Vagina (tissue), 2 donors: ENCODE results near the gene COIL. TPM values are rescaled to one million over a fixed set of nuclear protein-coding genes. Genes with fewer than 3 reads are reported as not detected.
A peak's percentile ranks its signal among the peaks of the same experiment; 100 is the strongest.

Source experiments
- DNase-seq, 2 donors: peaks; one replicate each; pipeline ENCODE4 v3.0.0-alpha.2; 2017; ENCODE audit errors: extremely low spot score in 2 of 2
- H3K27ac ChIP-seq: fragments of 200-600 bp; sonication (generic); one replicate; pipeline ENCODE4 v1.5.1; 2019
- H3K27me3 ChIP-seq: fragments of 200-600 bp; sonication (generic); one replicate; pipeline ENCODE4 v1.5.1; 2019
- H3K36me3 ChIP-seq, 2 donors: fragments of 200-600 bp; sonication (generic); one replicate each; pipeline ENCODE4 v1.5.1; 2017 to 2019
- H3K4me1 ChIP-seq: fragments of 200-600 bp; sonication (generic); one replicate; pipeline ENCODE4 v1.5.1; 2019
- H3K4me3 ChIP-seq, 2 donors: fragments of 200-600 bp; sonication (generic); 1 replicate in 1 of 2; 2 replicates in 1 of 2; pipeline ENCODE4 v1.5.1; 2016 to 2019
- H3K9me3 ChIP-seq: fragments of 200-600 bp; sonication (generic); one replicate; pipeline ENCODE4 v1.5.1; 2019
- CTCF ChIP-seq, 3 experiments: fragments of 450-650 bp in 2 of 3; fragments of 200-600 bp in 1 of 3; sonication (generic) in 1 of 3; IDR thresholded peaks; one replicate each; pipeline ENCODE4 v1.5.1; 2017 to 2019; ENCODE audit warnings: antibody characterized with exemption in 3 of 3, mild to moderate bottlenecking in 2 of 3, moderate library complexity in 2 of 3
- POLR2A ChIP-seq, 2 donors: fragments of 450-650 bp; IDR thresholded peaks; one replicate each; pipeline ENCODE4 v1.6.1; 2017; ENCODE audit warnings: antibody characterized with exemption in 2 of 2, mild to moderate bottlenecking in 2 of 2, moderate library complexity in 2 of 2
- POLR2AphosphoS5 ChIP-seq, 2 donors: sonication (generic); formaldehyde crosslinking; IDR thresholded peaks; one replicate each; pipeline ENCODE4 v1.9.0; 2017; ENCODE audit warnings: antibody characterized with exemption in 2 of 2, mild to moderate bottlenecking in 2 of 2, low read depth in 1 of 2; ENCODE audit not compliant: insufficient read depth in 1 of 2
- intact Hi-C: fragments of 100-400 bp; cut with DNase I; formaldehyde crosslinking; loops from one replicate; pipeline ENCODE4 v1.15.1; 2023
- total RNA-seq: library from RNA; depleted of rRNA; stranded (reverse); fragments of >200 nt; gene quantifications from one replicate; pipeline ENCODE4 v1.2.3, GENCODE V29; 2016

The COIL gene
- total RNA-seq, 1 donor from 2014 or later: 9.8 TPM

GRCh38 chr17:57006040-57006439, 45.2 kb upstream of the COIL start:
- intact Hi-C loops: loop anchor here (10.0 kb wide), 1 partner anchor 109 kb away; no protein-coding TSS in a partner anchor
- no peaks in the 10 kb centered on the region for H3K4me1 ChIP-seq
- H3K27me3 ChIP-seq: no peaks in the 10 kb centered on the region
- H3K4me3 ChIP-seq: no peak overlapping the region
- peaks cover 0 to 39% of the 10 kb centered on the region in 2 donors for H3K36me3 ChIP-seq
- no peaks in the 10 kb centered on the region for H3K9me3 ChIP-seq
- TF ChIP-seq POLR2A (IDR thresholded peaks at IDR 0.05) (no peak), POLR2AphosphoS5 (IDR thresholded peaks at IDR 0.05; ENCODE audit: insufficient read depth in 1 of 2, low read depth in 1 of 2) (no peak)
- H3K27ac ChIP-seq: no peak overlapping the region
- DNase-seq: no peak

DNA sequence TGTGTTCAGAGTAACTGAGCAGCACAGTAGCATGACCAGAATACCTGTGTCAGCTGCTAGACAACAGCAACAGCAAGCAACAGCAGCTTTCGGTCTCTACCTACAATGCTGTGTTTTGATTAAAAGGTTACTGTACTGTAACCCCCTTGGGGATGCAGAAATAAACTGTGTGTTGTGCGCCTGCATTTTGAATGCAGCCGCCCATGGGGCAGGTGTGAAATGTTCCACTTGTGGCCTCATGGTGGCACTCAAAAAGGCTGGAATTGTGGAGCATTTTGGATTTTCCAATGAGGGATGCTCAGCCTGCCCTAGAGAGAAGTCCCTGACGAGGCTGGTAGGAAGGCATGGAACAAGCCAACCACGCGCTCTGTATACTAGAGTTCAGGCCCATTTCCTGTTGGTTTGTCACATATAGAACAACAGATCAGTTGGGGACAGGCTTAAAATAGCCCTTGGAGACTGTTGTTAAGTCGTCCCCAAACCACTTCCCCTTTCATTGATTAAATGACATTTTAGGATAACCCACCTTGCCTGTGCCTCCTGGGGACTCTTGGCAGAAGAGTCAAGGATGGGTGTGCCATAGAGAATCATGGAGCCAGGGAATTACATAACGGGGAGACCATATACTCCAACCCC, 44.2 kb upstream of the COIL start:
- H3K4me3 ChIP-seq: no peak overlapping the region
- intact Hi-C loops: loop anchor here (10.0 kb wide), 1 partner anchor 110 kb away; no protein-coding TSS in a partner anchor
- no peak overlapping the region for H3K27ac ChIP-seq
- H3K4me1 ChIP-seq: no peaks in the 10 kb centered on the region
- no peaks in the 10 kb centered on the region for H3K9me3 ChIP-seq
- no peak for DNase-seq
- H3K36me3 ChIP-seq: peaks cover 0 to 47% of the 10 kb centered on the region in 2 donors
- TF ChIP-seq POLR2AphosphoS5 (IDR thresholded peaks at IDR 0.05; ENCODE audit: insufficient read depth in 1 of 2, low read depth in 1 of 2) (no peak), CTCF (IDR thresholded peaks at IDR 0.05) (no peak), POLR2A (IDR thresholded peaks at IDR 0.05) (no peak)
- no peaks in the 10 kb centered on the region for H3K27me3 ChIP-seq

GRCh38 chr17:57002904-57003303, 42.1 kb upstream of the COIL start:
- H3K36me3 ChIP-seq: peaks cover 0 to 58% of the 10 kb centered on the region in 2 donors
- peak in 1 of 2 donors; percentile 29 for DNase-seq

GRCh38 chr17:57001541-57001940, 40.7 kb upstream of the COIL start:
- H3K4me1 ChIP-seq: no peaks in the 10 kb centered on the region
- H3K4me3 ChIP-seq: no peak overlapping the region
- H3K9me3 ChIP-seq: no peaks in the 10 kb centered on the region
- intact Hi-C loops: loop anchor here (10.0 kb wide), 1 partner anchor 113 kb away; no protein-coding TSS in a partner anchor
- H3K27ac ChIP-seq: no peak overlapping the region
- H3K36me3 ChIP-seq: peaks cover 0 to 67% of the 10 kb centered on the region in 2 donors
- no peak for DNase-seq
- no peak for TF ChIP-seq CTCF (IDR thresholded peaks at IDR 0.05)
- TF ChIP-seq POLR2AphosphoS5 (IDR thresholded peaks at IDR 0.05; ENCODE audit: insufficient read depth in 1 of 2, low read depth in 1 of 2): no peak
- no peak for TF ChIP-seq POLR2A (IDR thresholded peaks at IDR 0.05)
- H3K27me3 ChIP-seq: no peaks in the 10 kb centered on the region

More at GRCh38 chr17:57002904-57003303, 42.1 kb upstream of the COIL start:
- Histone ChIP-seq H3K9me3 (no peaks in the 10 kb centered on the region), H3K27ac (no peak overlapping the region), H3K27me3 (no peaks in the 10 kb centered on the region), H3K4me1 (no peaks in the 10 kb centered on the region), H3K4me3 (no peak overlapping the region)
- intact Hi-C loops: loop anchor here (10.0 kb wide), 1 partner anchor 112 kb away; no protein-coding TSS in a partner anchor
- TF ChIP-seq CTCF (IDR thresholded peaks at IDR 0.05) (no peak), POLR2AphosphoS5 (IDR thresholded peaks at IDR 0.05; ENCODE audit: insufficient read depth in 1 of 2, low read depth in 1 of 2) (no peak), POLR2A (IDR thresholded peaks at IDR 0.05) (no peak)

DNA sequence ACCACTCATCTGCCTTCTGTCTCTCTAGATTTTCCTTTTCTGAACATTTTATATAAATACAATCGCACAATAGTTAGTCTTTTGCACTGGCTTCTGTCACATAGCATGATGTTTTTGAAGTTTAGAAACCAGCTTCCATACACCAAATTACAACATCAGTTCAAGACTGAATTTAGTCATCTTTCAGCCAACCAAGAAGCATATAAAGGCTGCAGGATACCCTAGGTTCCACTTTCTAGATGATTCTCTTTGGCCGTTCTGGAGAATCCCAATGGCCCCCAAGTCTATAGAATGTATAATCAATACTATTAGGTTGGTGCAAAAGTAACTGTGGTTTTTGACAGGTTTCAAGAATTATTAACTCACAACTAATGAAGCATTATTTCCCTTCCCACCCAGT, 36.5 kb upstream of the COIL start:
- no peak for DNase-seq
- H3K27ac ChIP-seq: no peak overlapping the region
- no peak for TF ChIP-seq POLR2A (IDR thresholded peaks at IDR 0.05)
- TF ChIP-seq POLR2AphosphoS5 (IDR thresholded peaks at IDR 0.05; ENCODE audit: insufficient read depth in 1 of 2, low read depth in 1 of 2): no peak
- no peak for TF ChIP-seq CTCF (IDR thresholded peaks at IDR 0.05)
- no peaks in the 10 kb centered on the region for H3K27me3 ChIP-seq
- no peaks in the 10 kb centered on the region for H3K9me3 ChIP-seq
- intact Hi-C loops: no loop called here
- peaks cover 0 to 67% of the 10 kb centered on the region in 2 donors for H3K36me3 ChIP-seq
- H3K4me3 ChIP-seq: no peak overlapping the region
- H3K4me1 ChIP-seq: no peaks in the 10 kb centered on the region
